Retinal pigment epithelial cell (primary cell): ENCODE data around the gene PDZD2.
"Not testable (repeated sequence)": the region's sequence is repeated elsewhere in the genome, so short reads cannot be mapped to it uniquely, and the experiment has no call there.

Experiments
- DNase-seq: peaks from one replicate; pipeline ENCODE4 v3.0.0-alpha.2; 2010; ENCODE audit warnings: low read depth
- H3K4me3 ChIP-seq: 2 replicates; pipeline ENCODE4 v1.5.1; 2011; ENCODE audit warnings: mild to moderate bottlenecking, low read length, control low read depth, moderate library complexity
- TF ChIP-seq, protein P1 (sequence below): conservative IDR thresholded peaks from 2 replicates; pipeline ENCODE4 v1.5.1; 2011; ENCODE audit warnings: low read depth, low read length, control low read depth, inconsistent platforms

PDZD2 gene

DNA sequence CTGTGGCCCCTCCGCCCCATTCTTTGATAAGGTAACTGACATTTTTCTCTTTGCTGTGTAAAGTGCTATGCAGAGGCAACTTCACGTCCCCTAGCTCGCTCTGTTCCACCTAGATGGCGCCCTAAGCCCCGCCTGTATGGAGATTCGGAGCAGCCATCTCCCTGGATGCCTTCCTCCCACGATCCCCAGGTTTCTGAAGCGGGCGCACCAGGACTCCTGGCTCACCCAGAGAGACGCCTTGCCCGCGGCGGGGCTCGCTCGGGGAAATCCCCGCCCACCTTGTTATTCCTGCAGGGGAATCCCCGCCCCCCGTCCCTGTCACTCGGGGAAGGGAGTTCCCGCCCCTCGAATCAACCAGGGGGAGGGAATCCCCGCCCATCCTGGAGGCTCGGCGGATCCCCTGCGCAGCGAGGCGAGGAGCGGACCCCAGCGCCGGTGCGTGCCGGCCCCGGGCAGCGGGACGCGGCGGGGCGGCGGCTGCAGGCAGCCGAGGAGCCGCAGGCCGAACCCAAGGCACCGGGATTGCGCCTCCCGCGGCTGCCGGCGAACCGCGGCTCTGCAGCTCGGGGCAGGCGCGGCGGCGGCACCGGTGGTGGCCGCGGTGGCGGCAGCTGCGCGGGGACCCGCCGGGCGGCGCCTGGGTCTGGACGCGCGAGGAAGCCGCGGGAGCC lies at the start of gene PDZD2:
Gene PDZD2, plus strand, starts transcription at position 384 of the 671 bp plus-strand sequence.
- peak within 1 kb of the TSS; percentile 64 for H3K4me3 ChIP-seq
- DNase-seq, result no peak
- TF ChIP-seq, protein P1, sequence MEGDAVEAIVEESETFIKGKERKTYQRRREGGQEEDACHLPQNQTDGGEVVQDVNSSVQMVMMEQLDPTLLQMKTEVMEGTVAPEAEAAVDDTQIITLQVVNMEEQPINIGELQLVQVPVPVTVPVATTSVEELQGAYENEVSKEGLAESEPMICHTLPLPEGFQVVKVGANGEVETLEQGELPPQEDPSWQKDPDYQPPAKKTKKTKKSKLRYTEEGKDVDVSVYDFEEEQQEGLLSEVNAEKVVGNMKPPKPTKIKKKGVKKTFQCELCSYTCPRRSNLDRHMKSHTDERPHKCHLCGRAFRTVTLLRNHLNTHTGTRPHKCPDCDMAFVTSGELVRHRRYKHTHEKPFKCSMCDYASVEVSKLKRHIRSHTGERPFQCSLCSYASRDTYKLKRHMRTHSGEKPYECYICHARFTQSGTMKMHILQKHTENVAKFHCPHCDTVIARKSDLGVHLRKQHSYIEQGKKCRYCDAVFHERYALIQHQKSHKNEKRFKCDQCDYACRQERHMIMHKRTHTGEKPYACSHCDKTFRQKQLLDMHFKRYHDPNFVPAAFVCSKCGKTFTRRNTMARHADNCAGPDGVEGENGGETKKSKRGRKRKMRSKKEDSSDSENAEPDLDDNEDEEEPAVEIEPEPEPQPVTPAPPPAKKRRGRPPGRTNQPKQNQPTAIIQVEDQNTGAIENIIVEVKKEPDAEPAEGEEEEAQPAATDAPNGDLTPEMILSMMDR, result peak; percentile 57

DNA sequence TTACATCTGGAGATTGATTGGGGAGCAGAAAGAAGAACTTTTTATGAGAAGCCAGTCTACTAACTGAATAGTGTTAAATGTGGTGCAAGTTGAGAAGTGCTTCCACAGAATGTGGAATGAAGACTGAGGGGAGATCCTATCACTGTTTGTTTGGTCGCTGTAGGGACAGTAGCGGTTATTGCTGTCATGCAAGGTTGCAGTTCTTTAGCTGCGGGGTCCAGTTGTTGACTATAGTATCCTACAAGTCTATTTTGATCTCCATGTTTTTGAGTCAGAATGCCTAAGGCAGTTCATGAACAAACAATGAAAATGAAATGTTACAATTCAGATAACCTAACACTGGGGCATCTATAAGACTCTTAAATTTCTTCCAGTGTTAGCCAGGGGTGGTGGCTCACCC lies 45.3 kb upstream of the PDZD2 start:
- TF ChIP-seq, protein P1, result no peak
- no peak overlapping the region for H3K4me3 ChIP-seq
- no peak for DNase-seq

DNA sequence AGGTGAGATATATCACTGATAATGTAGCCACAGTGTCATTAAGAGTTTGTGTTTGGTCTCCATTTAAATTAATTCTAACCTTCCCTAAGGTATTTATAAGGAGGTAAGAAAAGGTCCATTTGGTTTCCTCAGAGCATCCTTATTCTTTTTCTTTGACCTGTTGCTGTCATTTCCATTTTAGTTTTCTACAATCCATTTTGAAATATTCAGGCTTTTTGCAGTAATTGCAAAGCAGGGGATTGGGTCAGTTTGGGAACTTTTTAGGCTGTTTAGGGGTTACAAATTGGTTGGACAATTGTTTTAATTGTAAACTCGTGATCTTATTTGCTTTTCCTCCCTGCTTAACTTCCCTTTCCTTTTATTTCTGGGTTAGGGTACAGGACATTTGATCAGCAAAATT lies 42.6 kb upstream of the PDZD2 start:
- no peak overlapping the region for H3K4me3 ChIP-seq
- DNase-seq, result no peak
- TF ChIP-seq, protein P1, result no peak

DNA sequence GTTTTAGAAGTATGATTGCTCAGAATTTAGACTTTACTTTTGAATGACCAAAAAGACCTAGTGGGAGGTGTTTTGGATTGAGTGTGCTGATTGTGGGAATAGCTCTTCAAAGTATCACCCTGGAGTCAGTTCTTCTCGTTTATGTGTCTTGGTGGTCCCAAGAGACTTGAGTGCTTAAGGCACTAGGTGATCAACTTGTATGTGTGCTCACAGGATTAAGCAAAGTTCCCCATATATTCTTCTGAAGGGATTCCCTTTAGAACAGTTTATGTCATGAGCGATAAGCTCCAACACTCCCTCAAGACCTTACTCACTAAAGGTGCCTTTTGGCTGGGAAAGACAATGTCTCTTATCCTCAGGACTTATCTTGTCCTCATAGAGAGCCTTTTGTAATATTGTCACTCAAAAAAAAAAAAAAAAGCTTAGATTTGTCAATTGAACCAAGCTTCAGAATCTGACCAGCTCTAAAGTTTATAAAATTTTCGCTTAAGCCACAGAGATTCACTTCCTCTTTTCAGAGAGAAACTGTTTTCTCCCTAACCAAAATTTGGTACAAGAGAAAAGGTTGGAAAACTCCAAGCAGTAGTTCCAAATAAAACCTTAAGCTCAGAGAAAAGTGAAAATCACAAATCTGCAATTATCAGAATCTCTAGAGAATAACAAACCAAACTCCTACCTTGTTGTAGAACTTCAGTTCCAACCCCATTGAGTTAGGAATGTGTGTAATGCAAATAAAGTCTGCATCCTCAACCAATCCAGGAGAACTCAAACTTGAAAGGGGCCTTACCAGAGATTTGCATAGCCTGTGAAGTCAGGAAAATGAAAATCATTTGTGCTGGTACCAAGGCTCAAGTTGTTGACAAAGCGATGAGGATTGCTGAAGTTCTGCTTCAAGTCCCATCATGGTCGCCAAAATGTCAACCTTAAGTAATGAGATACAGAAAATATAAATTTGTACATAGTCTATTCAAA lies 40.0 kb upstream of the PDZD2 start:
- DNase-seq, result no peak
- TF ChIP-seq, protein P1, result no peak
- H3K4me3 ChIP-seq, result no peak overlapping the region

DNA sequence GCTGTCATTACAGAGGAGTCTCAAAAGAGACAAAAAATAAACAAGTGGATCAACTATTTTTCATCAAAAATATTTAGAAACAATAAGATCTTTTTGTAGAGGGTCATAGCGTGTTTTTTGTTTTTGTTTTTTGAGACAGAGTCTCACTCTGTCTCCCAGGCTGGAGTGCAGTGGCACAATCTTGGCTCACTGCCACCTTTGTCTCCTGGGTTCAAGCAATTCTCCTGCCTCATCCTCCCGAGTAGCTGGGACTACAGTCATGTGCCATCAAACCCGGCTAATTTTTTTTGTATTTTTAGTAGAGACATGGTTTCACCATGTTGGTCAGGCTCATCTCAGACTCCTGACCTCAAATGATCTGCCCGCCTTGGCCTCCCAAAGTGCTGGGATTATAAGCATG lies 36.6 kb upstream of the PDZD2 start:
- H3K4me3 ChIP-seq, DNase-seq: not testable (repeated sequence)

DNA sequence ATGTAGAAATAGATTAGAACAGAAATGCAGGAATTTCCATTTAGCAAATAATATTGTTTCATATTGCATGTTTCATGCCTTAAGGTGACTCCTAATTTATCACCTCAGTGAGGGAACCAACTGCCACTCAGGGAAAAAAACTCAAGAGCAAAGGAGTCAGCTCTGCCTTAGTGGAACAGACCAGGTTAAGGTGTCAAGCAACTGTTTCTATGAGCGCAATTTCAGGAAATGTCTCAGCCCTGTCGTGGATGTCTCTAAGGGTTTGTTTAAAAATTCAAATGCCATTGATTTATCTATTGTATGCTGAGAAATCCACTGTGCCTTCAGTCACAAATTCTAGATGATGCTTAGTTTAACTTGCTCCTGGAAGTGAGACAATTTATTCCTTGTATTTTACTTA lies 34.7 kb upstream of the PDZD2 start:
- no peak overlapping the region for H3K4me3 ChIP-seq
- DNase-seq, result no peak
- TF ChIP-seq, protein P1, result no peak

DNA sequence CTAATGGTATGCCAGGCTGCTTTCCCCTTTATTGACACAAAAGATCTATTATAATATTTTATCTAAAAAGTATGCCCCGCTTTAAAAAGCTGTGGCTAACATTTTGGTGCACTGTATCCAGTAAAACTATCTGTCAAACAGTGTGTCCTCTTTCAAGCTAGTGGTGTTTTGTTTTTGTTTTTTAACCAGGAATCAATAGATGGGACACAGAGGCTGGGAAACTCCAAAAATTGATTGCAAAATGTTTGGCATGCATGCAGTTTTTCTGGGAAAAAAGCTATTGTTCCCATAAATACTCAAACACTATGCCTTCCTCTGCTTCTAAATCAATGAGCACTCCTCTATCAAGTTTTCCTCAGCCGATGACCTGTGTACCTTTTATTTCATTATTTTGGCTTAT lies 34.3 kb upstream of the PDZD2 start:
- H3K4me3 ChIP-seq, result no peak overlapping the region
- DNase-seq, result no peak
- TF ChIP-seq, protein P1, result no peak
